ENCODE measurements around the gene CCL22. TPM values are rescaled to one million over a fixed set of nuclear protein-coding genes. Genes with fewer than 3 reads are reported as not detected.

Gene CCL22
- total RNA-seq, 1 donor from 2014 or later: not detected

- DNase-seq: no peak
Measured at GRCh38 chr16:57377080-57377841, 18.7 kb downstream of the CCL22 start.

- peak; percentile 53 for DNase-seq
Measured at GRCh38 chr16:57379579-57379978, 21.0 kb downstream of the CCL22 start.

DNA sequence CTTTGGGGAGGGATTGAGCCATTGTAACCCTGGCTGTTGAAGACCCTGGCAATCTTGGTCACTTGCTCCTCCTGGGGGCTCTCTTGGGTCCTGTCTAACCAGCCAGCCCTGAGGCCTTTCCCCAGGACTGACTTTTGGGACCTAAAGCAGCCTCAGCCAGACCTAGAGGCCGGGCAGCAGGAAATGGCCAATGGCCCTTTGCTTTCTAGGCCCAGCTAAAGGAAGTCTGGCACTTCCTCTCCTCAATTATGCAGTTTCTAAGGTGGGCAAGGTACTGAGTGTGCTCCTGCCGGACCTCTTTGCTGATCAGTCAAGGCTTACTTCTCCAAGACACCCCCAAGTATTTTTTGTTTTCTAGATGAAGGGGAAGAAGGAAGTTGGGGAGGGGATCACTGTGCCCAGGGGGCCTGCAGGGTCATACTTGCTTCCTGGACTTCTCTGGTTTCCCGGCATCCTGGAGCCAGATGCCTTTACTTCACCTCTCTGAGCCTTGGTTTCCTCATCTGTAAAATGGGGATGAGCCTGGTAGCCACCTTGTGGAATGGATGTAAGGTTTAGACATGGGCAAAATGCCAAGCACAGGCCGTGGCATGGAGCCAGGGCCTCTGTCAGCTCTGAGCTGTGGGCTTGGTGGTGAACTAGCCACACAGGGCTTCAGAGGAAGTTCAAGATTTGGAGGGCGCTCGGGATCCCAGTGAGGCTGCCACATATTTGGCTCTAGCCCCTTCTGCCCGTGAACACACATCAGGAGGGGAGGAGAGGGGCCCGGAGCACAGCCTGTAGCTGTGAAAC lies 22.3 kb downstream of the CCL22 start:
- DNase-seq: peak; percentile 82

- DNase-seq: no peak
Measured at GRCh38 chr16:57381791-57382534, 23.4 kb downstream of the CCL22 start.

DNA sequence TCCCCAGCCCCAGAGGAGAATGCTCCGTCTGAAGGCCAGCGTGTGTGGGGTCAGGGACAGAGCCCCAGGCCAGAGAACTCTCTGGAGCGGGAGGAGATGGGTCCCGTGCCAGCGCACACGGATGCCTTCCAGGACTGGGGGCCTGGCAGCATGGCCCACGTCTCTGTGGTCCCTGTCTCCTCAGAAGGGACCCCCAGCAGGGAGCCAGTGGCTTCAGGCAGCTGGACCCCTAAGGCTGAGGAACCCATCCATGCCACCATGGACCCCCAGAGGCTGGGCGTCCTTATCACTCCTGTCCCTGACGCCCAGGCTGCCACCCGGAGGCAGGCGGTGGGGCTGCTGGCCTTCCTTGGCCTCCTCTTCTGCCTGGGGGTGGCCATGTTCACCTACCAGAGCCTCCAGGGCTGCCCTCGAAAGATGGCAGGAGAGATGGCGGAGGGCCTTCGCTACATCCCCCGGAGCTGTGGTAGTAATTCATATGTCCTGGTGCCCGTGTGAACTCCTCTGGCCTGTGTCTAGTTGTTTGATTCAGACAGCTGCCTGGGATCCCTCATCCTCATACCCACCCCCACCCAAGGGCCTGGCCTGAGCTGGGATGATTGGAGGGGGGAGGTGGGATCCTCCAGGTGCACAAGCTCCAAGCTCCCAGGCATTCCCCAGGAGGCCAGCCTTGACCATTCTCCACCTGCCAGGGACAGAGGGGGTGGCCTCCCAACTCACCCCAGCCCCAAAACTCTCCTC lies 24.1 kb downstream of the CCL22 start:
- no peak for DNase-seq

DNA sequence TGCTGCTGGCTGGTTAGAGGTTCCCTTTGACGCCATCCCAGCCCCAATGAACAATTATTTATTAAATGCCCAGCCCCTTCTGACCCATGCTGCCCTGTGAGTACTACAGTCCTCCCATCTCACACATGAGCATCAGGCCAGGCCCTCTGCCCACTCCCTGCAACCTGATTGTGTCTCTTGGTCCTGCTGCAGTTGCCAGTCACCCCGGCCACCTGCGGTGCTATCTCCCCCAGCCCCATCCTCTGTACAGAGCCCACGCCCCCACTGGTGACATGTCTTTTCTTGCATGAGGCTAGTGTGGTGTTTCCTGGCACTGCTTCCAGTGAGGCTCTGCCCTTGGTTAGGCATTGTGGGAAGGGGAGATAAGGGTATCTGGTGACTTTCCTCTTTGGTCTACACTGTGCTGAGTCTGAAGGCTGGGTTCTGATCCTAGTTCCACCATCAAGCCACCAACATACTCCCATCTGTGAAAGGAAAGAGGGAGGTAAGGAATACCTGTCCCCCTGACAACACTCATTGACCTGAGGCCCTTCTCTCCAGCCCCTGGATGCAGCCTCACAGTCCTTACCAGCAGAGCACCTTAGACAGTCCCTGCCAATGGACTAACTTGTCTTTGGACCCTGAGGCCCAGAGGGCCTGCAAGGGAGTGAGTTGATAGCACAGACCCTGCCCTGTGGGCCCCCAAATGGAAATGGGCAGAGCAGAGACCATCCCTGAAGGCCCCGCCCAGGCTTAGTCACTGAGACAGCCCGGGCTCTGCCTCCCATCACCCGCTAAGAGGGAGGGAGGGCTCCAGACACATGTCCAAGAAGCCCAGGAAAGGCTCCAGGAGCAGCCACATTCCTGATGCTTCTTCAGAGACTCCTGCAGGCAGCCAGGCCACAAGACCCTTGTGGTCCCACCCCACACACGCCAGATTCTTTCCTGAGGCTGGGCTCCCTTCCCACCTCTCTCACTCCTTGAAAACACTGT lies 25.0 kb downstream of the CCL22 start:
- no peak for DNase-seq

GRCh38 chr16:57384248-57385070 lies 25.9 kb downstream of the CCL22 start:
- no peak for DNase-seq

DNA sequence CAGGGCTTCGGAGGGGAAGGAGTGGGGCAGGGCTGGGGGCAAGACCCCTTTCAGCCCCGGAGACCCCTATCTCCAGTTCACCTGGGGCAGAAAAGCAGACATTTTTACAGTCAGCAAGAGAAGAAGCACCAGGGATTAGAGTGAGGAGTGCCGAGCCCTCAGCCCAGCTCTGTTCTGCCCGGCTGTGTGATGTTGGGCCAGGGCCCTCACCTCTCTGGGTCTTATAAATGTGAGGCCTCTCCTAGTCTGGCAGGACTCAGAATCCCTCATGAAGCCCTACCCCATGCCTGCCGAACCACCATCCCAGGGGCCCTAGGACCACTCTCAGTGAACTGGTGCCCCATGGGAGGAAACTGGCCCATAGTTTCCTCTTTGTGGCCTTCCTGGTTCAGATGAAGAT lies 26.5 kb downstream of the CCL22 start:
- DNase-seq: no peak

DNA sequence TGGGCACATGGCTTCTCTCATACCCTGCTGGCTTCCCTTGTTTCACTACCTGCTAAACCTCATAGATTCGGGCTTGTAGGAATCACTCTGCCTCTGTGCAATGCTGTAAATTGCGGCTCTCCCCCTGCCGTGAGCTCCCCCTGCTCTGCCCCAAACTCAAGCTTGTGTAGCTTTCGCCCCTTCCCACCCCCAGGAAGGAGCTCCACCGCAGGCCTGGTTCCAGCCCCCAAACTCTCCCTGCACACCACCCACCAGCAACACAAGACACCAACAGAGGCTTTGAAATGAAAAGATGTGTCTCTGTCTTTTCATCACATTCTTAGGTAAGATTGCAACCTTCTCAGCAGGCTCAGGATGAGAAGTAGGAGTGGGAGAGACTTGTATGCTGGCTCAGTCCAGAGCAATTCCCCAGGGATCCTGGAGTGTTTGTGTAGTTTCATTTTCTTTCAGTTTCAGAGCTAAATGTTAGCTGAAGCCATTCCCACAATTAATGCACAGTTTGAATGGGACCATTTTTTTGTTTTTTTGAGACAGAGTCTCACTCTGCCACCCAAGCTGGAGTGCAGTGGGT lies 27.9 kb downstream of the CCL22 start:
- DNase-seq: peak; percentile 48

DNA sequence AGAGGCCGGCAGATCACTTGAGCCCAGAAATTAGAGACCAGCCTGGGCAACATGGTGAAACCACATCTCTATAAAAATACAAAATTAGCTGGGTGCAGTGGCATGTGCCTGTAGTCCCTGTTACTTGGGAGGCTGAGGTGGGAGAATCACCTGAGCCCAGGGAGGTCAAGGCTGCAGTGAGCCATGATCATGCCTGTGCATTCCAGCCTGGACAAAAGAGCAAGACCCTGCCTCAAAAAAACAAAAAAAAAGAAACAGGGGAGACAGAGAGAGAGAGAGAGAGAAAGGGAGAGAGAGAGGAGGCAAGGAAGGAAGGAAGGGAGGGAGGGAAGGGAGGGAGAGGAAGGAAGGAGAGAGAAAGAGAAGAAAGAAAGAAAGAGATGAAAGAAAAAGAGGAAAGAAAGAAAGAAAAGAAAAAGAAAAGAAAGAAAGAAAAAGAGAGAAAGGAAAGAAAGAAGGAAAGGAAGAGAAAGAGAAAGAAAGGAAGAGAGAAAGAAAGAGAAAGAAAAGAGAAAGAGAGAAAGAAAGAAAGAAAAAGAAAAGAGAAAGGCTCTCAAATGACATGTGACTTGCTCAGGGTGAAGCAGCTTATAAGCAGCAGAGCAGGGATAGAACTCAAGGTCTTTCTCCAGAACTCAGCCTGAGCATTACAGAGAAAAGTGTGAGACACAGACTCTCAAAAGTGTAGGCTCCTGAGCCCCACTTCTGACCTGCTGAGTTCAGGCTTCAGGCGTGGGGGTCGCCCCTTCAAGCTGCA lies 29.2 kb downstream of the CCL22 start:
- DNase-seq: peak; percentile 36

DNA sequence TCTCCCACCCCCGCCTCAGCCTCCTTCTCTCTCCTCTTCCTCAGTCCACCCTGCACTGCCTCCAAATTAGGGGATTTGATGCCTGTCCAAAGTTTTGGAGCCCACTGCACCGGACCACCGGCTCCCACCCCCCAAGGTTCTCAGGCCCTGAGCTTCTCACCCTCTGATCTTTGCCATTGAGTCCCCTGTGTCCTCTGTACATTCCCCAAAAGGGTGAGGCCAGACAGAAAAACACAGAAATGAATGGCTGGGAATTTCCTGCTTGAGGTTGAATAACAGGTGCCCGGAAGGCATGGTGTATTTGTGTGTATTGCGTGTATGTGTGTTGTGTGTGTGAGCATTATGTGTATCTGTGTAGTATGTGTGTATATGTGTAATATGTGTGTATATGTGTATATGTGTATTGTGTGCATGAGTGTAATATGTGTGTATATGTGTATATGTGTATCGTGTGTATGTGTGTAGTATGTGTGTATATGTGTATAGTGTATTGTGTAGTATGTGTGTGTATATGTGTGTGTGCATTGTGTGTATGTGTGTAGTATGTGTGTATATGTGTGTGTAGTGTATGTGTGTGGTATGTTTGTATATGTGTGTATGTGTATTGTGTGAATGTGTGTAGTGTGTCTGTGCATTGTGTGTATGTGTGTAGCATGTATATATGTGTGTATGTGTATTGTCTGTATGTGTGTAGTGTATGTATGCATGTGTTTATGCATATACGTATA lies 29.9 kb downstream of the CCL22 start:
- peak; percentile 60 for DNase-seq

- no peak for DNase-seq
Measured at GRCh38 chr16:57389087-57389468, 30.5 kb downstream of the CCL22 start.

GRCh38 chr16:57390636-57391295 lies 32.2 kb downstream of the CCL22 start:
- DNase-seq: peak; percentile 75

GRCh38 chr16:57391300-57391699 lies 32.7 kb downstream of the CCL22 start:
- DNase-seq: no peak

DNA sequence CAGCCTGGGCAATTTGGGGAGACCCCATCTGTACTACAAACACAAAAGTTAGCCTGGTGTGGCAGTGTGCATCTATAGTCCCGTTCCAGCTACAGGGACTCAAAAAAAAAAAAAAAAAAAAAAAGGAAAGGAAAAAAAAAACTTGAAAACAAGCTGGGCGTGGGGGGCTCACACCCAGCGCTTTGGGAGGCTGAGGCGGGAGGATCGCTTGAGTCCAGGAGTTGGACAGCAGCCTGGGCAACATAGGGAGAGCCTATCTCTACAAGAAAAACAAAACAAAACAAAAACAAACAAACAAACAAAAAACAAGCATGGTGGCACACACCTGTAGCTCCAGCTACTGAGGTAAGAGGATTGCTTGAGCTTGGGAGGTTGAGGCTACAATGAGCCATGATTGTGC lies 33.1 kb downstream of the CCL22 start:
- no peak for DNase-seq

DNA sequence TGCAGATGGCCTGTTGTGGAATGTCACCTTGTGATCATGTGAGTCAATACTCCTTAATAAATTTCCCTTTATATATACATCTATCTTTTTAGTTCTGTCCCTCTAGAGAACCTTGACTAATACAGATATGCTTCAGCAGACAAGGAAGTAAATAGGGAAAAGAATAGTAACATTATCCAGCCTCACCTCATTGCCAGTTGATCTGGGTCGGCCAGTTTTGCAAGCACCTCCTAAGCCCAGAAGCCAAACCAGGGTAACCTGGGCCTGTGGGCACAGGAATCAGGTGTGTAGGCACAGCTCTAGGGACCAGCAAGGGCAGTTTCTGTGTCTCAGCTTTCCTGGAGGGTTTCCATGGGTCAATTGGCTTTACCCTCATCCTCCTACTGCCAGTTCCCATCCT lies 34.1 kb downstream of the CCL22 start:
- no peak for DNase-seq

- no peak for DNase-seq
Measured at GRCh38 chr16:57394444-57394843, 35.9 kb downstream of the CCL22 start.

GRCh38 chr16:57395026-57395425 lies 36.4 kb downstream of the CCL22 start:
- no peak for DNase-seq

All from dermis blood vessel endothelial cell (primary cell).